GM23248 (cell line): ENCODE results near the gene NOXA1. TPM values are rescaled to one million over a fixed set of nuclear protein-coding genes. Genes with fewer than 3 reads are reported as not detected.
"Not testable (repeated sequence)": the region's sequence is repeated elsewhere in the genome, so short reads cannot be mapped to it uniquely, and the experiment has no call there.

Experiments used
- DNase-seq: peaks from one replicate; pipeline ENCODE4 v3.0.0-alpha.2; 2015
- H2AFZ ChIP-seq: fragments of 200-600 bp; sonication (generic); 2 replicates; pipeline ENCODE4 v1.6.1; 2016; ENCODE audit warnings: antibody characterized with exemption
- H3F3A ChIP-seq: fragments of 200-600 bp; sonication (generic); 2 replicates; pipeline ENCODE4 v1.6.1; 2016; ENCODE audit warnings: mild to moderate bottlenecking, antibody characterized with exemption, mixed run types; ENCODE audit not compliant: insufficient read depth
- H3K27ac ChIP-seq: fragments of 200-600 bp; sonication (generic); 2 replicates; pipeline ENCODE4 v1.5.1; 2016; ENCODE audit warnings: mild to moderate bottlenecking
- H3K27me3 ChIP-seq: fragments of 200-600 bp; sonication (generic); replicated peaks from 2 replicates; pipeline ENCODE4 v1.6.1; 2016; ENCODE audit warnings: mild to moderate bottlenecking; ENCODE audit not compliant: insufficient read depth
- H3K36me3 ChIP-seq: fragments of 200-600 bp; sonication (generic); 2 replicates; pipeline ENCODE4 v1.6.1; 2016; ENCODE audit warnings: low read depth, mild to moderate bottlenecking
- H3K4me1 ChIP-seq: fragments of 200-600 bp; sonication (generic); 2 replicates; pipeline ENCODE4 v1.6.1; 2016; ENCODE audit warnings: mild to moderate bottlenecking; ENCODE audit not compliant: insufficient read depth
- H3K4me2 ChIP-seq: fragments of 200-600 bp; sonication (generic); one replicate; pipeline ENCODE4 v1.6.1; 2016; ENCODE audit warnings: mild to moderate bottlenecking; ENCODE audit not compliant: unreplicated experiment
- H3K4me3 ChIP-seq: fragments of 200-600 bp; sonication (generic); 2 replicates; pipeline ENCODE4 v1.5.1; 2016; ENCODE audit warnings: mild to moderate bottlenecking
- H3K79me2 ChIP-seq: fragments of 200-600 bp; sonication (generic); 2 replicates; pipeline ENCODE4 v1.6.1; 2016; ENCODE audit warnings: mild to moderate bottlenecking; ENCODE audit not compliant: insufficient read depth
- H3K9ac ChIP-seq: fragments of 200-600 bp; sonication (generic); 2 replicates; pipeline ENCODE4 v1.6.1; 2016; ENCODE audit warnings: mild to moderate bottlenecking
- H3K9me2 ChIP-seq: fragments of 200-600 bp; sonication (generic); 2 replicates; pipeline ENCODE4 v1.6.1; 2016; ENCODE audit warnings: mixed run types, mild to moderate bottlenecking, moderate library complexity; ENCODE audit not compliant: insufficient read depth
- H3K9me3 ChIP-seq: fragments of 200-600 bp; sonication (generic); one replicate; pipeline ENCODE4 v1.6.1; 2017; ENCODE audit warnings: low read depth
- H4K20me1 ChIP-seq: fragments of 200-600 bp; sonication (generic); 2 replicates; pipeline ENCODE4 v1.6.0; 2016; ENCODE audit not compliant: insufficient read depth
- EZH2 ChIP-seq: fragments of 200-600 bp; sonication (generic); IDR thresholded peaks from 2 replicates; pipeline ENCODE4 v1.6.1; 2018; ENCODE audit warnings: antibody characterized with exemption, mild to moderate bottlenecking; ENCODE audit not compliant: insufficient read depth, poor library complexity, severe bottlenecking
- EZH2phosphoT487 ChIP-seq: fragments of 200-600 bp; sonication (generic); IDR thresholded peaks from 2 replicates; pipeline ENCODE4 v1.6.1; 2018; ENCODE audit warnings: antibody characterized with exemption, moderate library complexity, mild to moderate bottlenecking, low read depth; ENCODE audit not compliant: insufficient read depth
- WGBS, 2 experiments: methylation state at CpG; one replicate each; pipeline ENCODE4 v1.1.6; 2015 to 2017; ENCODE audit warnings: low lambda C conversion rate in 2 of 2, low coverage in 1 of 2; ENCODE audit errors: missing lambda C conversion rate in 2 of 2; 5-methylcytosine and 5-hydroxymethylcytosine counted together
- in situ Hi-C: fragments of 300-500 bp; cut with MboI; formaldehyde crosslinking; loops from 2 replicates; pipeline ENCODE4 v1.15.0; 2020
- polyA plus RNA-seq: library from polyadenylated mRNA; unstranded; fragments of >200 nt; fragmentation: Nextera tagmentation; extraction: Ambion mirVana; gene quantifications from 2 replicates; pipeline ENCODE4 v1.2.1, GENCODE V29; 2016
- total RNA-seq: library from RNA; depleted of rRNA; stranded (reverse); fragments of >200 nt; shearing (Covaris generic); gene quantifications from 2 replicates; pipeline ENCODE4 v1.2.3, GENCODE V29; 2014

Gene NOXA1
- total and polyA plus RNA-seq, 2 experiments from 2014 or later, result 0.32 to 0.39 TPM

GRCh38 chr9:137465720-137466388 lies 42.7 kb downstream of the NOXA1 start:
- no peak for TF ChIP-seq EZH2
- no peak for TF ChIP-seq EZH2phosphoT487
- in situ Hi-C loops, result no loop called here
- no peaks in the 10 kb centered on the region for H3K4me1 ChIP-seq
- no peaks in the 10 kb centered on the region for H3K27me3 ChIP-seq
- H3K4me2 ChIP-seq, result no peak overlapping the region
- H3K4me3 ChIP-seq, result no peak overlapping the region
- H4K20me1 ChIP-seq, result no peaks in the 10 kb centered on the region
- no peak overlapping the region for H3K9ac ChIP-seq
- H3K36me3 ChIP-seq, result no peaks in the 10 kb centered on the region
- no peaks in the 10 kb centered on the region for H3K79me2 ChIP-seq
- WGBS, 2 experiments, result 85 to 87% methylated on average over 23 of the region's 23 CpGs
- H3K9me2 ChIP-seq, result no peaks in the 10 kb centered on the region
- H2AFZ ChIP-seq, result no peak overlapping the region
- DNase-seq, result no peak
- no peak overlapping the region for H3K27ac ChIP-seq
- peaks cover 8% of the 10 kb centered on the region; the same call in 1 of the 2 replicates for H3F3A ChIP-seq
- no peaks in the 10 kb centered on the region for H3K9me3 ChIP-seq

- H3K4me1 ChIP-seq, H3K27ac ChIP-seq, H3K9me2 ChIP-seq, H3K4me2 ChIP-seq, H2AFZ ChIP-seq, H3K9ac ChIP-seq, H3K27me3 ChIP-seq, H3K9me3 ChIP-seq, H3K4me3 ChIP-seq, in situ Hi-C loops, DNase-seq, H3K79me2 ChIP-seq, H3F3A ChIP-seq, H4K20me1 ChIP-seq, H3K36me3 ChIP-seq: not testable (repeated sequence)
- WGBS, 2 experiments, result 86 to 89% methylated on average over 11 to 35 of the region's 35 CpGs
Observed at GRCh38 chr9:137466389-137467085, 43.3 kb downstream of the NOXA1 start.

GRCh38 chr9:137467161-137467581 lies 44.0 kb downstream of the NOXA1 start:
- WGBS, 2 experiments, result 86 to 92% methylated on average over 16 of the region's 16 CpGs
- Histone ChIP-seq H3K27ac (no peak overlapping the region), H4K20me1 (no peaks in the 10 kb centered on the region), H3K9me2 (no peaks in the 10 kb centered on the region), H3K9ac (no peak overlapping the region), H3F3A (peaks cover 8% of the 10 kb centered on the region; the same call in 1 of the 2 replicates), H3K79me2 (no peaks in the 10 kb centered on the region), H3K4me3 (no peak overlapping the region), H3K4me2 (no peak overlapping the region), H3K9me3 (no peaks in the 10 kb centered on the region), H2AFZ (no peak overlapping the region), H3K4me1 (no peaks in the 10 kb centered on the region), H3K27me3 (no peaks in the 10 kb centered on the region), H3K36me3 (no peaks in the 10 kb centered on the region)
- no peak for DNase-seq
- in situ Hi-C loops, result no loop called here
- TF ChIP-seq EZH2phosphoT487, result no peak
- TF ChIP-seq EZH2, result no peak

- no peak overlapping the region for H3K27ac ChIP-seq
- H3K27me3 ChIP-seq, result no peaks in the 10 kb centered on the region
- in situ Hi-C loops, result no loop called here
- H3K79me2 ChIP-seq, result no peaks in the 10 kb centered on the region
- H3K4me2 ChIP-seq, result no peak overlapping the region
- no peak overlapping the region for H2AFZ ChIP-seq
- H3F3A ChIP-seq, result peaks cover 8% of the 10 kb centered on the region; the same call in 1 of the 2 replicates
- no peak for DNase-seq
- H3K4me1 ChIP-seq, result no peaks in the 10 kb centered on the region
- H3K9me2 ChIP-seq, result no peaks in the 10 kb centered on the region
- no peaks in the 10 kb centered on the region for H4K20me1 ChIP-seq
- WGBS, 2 experiments, result 92 to 96% methylated on average over 7 of the region's 7 CpGs
- no peaks in the 10 kb centered on the region for H3K36me3 ChIP-seq
- H3K9me3 ChIP-seq, result no peaks in the 10 kb centered on the region
- no peak overlapping the region for H3K9ac ChIP-seq
- TF ChIP-seq EZH2phosphoT487 (no peak), EZH2 (no peak)
- no peak overlapping the region for H3K4me3 ChIP-seq
Observed at GRCh38 chr9:137467896-137468295, 44.7 kb downstream of the NOXA1 start.
